ENCODE data around the gene HES4.

DNA sequence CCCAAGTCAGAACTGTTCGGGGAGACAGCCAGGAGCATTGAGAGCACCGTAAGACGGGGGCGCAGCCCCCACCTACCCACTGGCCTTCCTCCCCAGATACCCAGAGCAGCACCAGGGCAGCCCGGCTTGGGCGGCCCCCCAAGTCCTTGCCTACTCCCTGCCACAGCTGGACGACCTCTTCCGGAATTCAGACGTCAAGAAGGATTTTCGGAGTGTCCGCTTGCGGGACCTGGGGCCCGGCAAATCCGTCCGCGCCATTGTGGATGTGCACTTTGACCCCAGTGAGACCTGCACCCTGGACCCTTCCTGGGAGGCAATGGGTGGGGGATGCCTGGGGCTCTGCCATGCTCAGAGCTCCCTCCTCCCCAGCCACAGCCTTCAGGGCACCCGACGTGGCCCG lies 47.5 kb upstream of the HES4 start:
- TF ChIP-seq, protein P1, sequence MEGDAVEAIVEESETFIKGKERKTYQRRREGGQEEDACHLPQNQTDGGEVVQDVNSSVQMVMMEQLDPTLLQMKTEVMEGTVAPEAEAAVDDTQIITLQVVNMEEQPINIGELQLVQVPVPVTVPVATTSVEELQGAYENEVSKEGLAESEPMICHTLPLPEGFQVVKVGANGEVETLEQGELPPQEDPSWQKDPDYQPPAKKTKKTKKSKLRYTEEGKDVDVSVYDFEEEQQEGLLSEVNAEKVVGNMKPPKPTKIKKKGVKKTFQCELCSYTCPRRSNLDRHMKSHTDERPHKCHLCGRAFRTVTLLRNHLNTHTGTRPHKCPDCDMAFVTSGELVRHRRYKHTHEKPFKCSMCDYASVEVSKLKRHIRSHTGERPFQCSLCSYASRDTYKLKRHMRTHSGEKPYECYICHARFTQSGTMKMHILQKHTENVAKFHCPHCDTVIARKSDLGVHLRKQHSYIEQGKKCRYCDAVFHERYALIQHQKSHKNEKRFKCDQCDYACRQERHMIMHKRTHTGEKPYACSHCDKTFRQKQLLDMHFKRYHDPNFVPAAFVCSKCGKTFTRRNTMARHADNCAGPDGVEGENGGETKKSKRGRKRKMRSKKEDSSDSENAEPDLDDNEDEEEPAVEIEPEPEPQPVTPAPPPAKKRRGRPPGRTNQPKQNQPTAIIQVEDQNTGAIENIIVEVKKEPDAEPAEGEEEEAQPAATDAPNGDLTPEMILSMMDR (conservative IDR thresholded peaks at IDR 0.05 in 1 of 2, IDR thresholded peaks at IDR 0.05 in 1 of 2; ENCODE audit: low read depth in 1 of 2, low read length in 2 of 2) = no peak
- TF ChIP-seq EZH2 (IDR thresholded peaks at IDR 0.05; ENCODE audit: low read length, missing control alignments) = no peak

Data from fibroblast of lung (primary cell).